Activated CD8-positive, alpha-beta memory T cell treated with anti-CD3 and anti-CD28 coated beads, Interleukin-2, amount 10 ng/mL, durations not matched to agents 7 days and 5 days (primary cell): Measurements from ENCODE around the gene PRB2. TPM values are rescaled to one million over a fixed set of nuclear protein-coding genes. Genes with fewer than 3 reads are reported as not detected.
"Not testable (repeated sequence)": the region's sequence is repeated elsewhere in the genome, so short reads cannot be mapped to it uniquely, and the experiment has no call there.

Experiments
- ATAC-seq: fragments of 150-1000 bp; cut with Tn5 transposase; one replicate; pipeline ENCODE4 v1.10.0; 2021; ENCODE audit warnings: moderate library complexity
- CTCF ChIA-PET: fragments of 350-600 bp; sonication (Branson Sonifier 250); formaldehyde crosslinking; loops from one replicate; lab custom pipeline; 2021; ENCODE audit warnings: antibody characterized with exemption; lab: Charles Lee
- DNase-seq: peaks from one replicate; pipeline ENCODE4 v3.0.0-alpha.2; 2020
- H3K27ac Mint-ChIP-seq: one replicate; pipeline ENCODE4 v1.8.0; 2021; ENCODE audit warnings: mild to moderate bottlenecking, mixed read lengths
- H3K27me3 Mint-ChIP-seq: one replicate; pipeline ENCODE4 v1.8.0; 2021; ENCODE audit warnings: mixed read lengths
- H3K36me3 Mint-ChIP-seq: one replicate; pipeline ENCODE4 v1.8.0; 2021; ENCODE audit warnings: mild to moderate bottlenecking, mixed read lengths
- H3K4me1 Mint-ChIP-seq: one replicate; pipeline ENCODE4 v1.8.0; 2021; ENCODE audit warnings: mixed read lengths
- H3K4me3 Mint-ChIP-seq: one replicate; pipeline ENCODE4 v1.8.0; 2021; ENCODE audit warnings: mild to moderate bottlenecking, moderate library complexity, mixed read lengths
- H3K9me3 Mint-ChIP-seq: one replicate; pipeline ENCODE4 v1.8.0; 2022; ENCODE audit warnings: low read depth, mixed read lengths
- total RNA-seq, 2 experiments: library from RNA; stranded (reverse); gene quantifications; one replicate each; pipeline ENCODE4 v1.2.3, GENCODE V29; 2021

The PRB2 gene
- total RNA-seq: not detected

DNA sequence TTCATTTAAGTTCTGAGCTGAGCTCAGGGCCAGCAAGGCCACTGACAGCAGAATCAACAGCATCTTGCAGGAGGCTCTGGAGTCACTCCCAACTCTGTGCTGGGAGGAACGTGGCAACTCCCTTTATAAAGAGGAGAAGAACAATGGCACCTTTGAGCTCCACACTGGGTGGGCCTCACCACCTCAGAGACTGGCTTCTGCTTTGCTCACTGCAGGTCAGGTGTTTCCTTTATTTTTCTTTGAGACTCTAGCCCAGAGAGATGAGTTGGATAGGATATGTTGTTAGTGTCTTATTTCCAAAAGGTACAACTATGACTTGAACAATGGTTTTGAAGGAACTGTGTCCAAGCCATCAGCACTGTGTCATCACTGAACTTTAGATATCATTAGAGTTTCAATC is at the start of gene PRB2:
TSS of gene PRB2 (minus strand) at position 101 of the 400 bp plus-strand sequence. CDS start at position 63, 38 bp downstream.
- CTCF ChIA-PET, H3K36me3 Mint-ChIP-seq, ATAC-seq, H3K4me1 Mint-ChIP-seq, DNase-seq, H3K9me3 Mint-ChIP-seq, H3K4me3 Mint-ChIP-seq, H3K27ac Mint-ChIP-seq: not testable (repeated sequence)
- H3K27me3 Mint-ChIP-seq: peaks cover 19% of the 10 kb centered on the region

- Mint-ChIP-seq H3K9me3 (no peaks in the 10 kb centered on the region), H3K4me1 (no peaks in the 10 kb centered on the region), H3K27ac (no peak overlapping the region), H3K4me3 (no peak overlapping the region), H3K36me3 (no peaks in the 10 kb centered on the region), H3K27me3 (no peaks in the 10 kb centered on the region)
- no peak for DNase-seq
- ATAC-seq: no peak
- CTCF ChIA-PET: no interaction called here
These were observed 42.6 kb upstream of the PRB2 start for GRCh38 chr12:11437966-11438365.

GRCh38 chr12:11433664-11434063 is 38.3 kb upstream of the PRB2 start:
- H3K27ac Mint-ChIP-seq: no peak overlapping the region
- ATAC-seq (no peak), DNase-seq (no peak)
- peaks cover 7% of the 10 kb centered on the region for H3K27me3 Mint-ChIP-seq
- no peaks in the 10 kb centered on the region for H3K9me3 Mint-ChIP-seq
- no peaks in the 10 kb centered on the region for H3K4me1 Mint-ChIP-seq
- CTCF ChIA-PET: interaction anchor here (0.7 kb wide), 1 partner anchor 678 kb away, joined by 4 read pairs; no protein-coding TSS in a partner anchor
- H3K4me3 Mint-ChIP-seq: no peak overlapping the region
- H3K36me3 Mint-ChIP-seq: no peaks in the 10 kb centered on the region

DNA sequence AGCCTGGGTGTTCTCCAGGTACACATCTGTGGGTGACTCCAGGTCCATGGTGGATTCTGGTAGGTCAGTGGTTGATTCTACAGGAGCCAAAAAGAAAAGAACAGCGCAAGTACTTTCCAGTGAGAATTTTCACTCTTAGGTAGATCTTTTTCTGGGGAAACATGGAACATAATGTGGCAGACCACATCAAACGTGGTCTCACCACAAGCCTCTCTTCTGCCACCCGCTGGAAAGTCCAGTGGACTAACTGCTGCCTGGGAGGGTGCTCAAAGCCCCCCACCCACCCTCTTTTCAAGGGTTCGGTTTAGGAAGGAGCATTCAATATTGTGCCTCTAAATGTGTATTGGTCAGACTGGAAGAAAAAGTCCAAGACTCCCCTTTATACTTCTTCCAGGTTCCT is 36.1 kb upstream of the PRB2 start:
- H3K4me1 Mint-ChIP-seq: no peaks in the 10 kb centered on the region
- DNase-seq (no peak), ATAC-seq (no peak)
- peaks cover 10% of the 10 kb centered on the region for H3K27me3 Mint-ChIP-seq
- CTCF ChIA-PET: no interaction called here
- no peak overlapping the region for H3K27ac Mint-ChIP-seq
- H3K36me3 Mint-ChIP-seq: no peaks in the 10 kb centered on the region
- H3K9me3 Mint-ChIP-seq: no peaks in the 10 kb centered on the region
- H3K4me3 Mint-ChIP-seq: no peak overlapping the region

- CTCF ChIA-PET: interaction anchor here (0.6 kb wide), 1 partner anchor 1137 kb away, joined by 3 read pairs; no protein-coding TSS in a partner anchor
- no peak overlapping the region for H3K4me3 Mint-ChIP-seq
- H3K9me3 Mint-ChIP-seq: no peaks in the 10 kb centered on the region
- H3K4me1 Mint-ChIP-seq: no peaks in the 10 kb centered on the region
- ATAC-seq: no peak
- no peak overlapping the region for H3K27ac Mint-ChIP-seq
- H3K36me3 Mint-ChIP-seq: no peaks in the 10 kb centered on the region
- no peak for DNase-seq
- peaks cover 10% of the 10 kb centered on the region for H3K27me3 Mint-ChIP-seq
These were observed 32.0 kb upstream of the PRB2 start for GRCh38 chr12:11427341-11427740.

DNA sequence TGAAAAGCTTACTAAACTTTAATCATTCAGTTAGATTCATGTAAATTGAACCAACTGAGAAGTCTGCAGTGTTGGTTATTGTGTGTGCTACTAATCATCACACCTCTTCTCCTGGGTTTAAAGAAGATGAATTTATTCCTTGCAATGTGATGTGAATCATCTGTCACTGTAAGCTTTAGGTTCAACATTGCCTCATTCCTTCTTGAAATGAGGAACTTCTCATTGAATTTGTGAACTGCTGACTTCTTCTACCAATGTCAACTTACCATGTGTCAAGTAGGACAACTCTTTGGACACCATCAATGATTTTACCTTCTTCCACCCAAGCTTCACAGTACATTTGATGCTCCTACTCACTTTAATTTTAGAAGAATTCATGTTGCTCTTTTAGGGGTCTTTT is 17.4 kb upstream of the PRB2 start:
- no peak overlapping the region for H3K27ac Mint-ChIP-seq
- no peaks in the 10 kb centered on the region for H3K36me3 Mint-ChIP-seq
- CTCF ChIA-PET: no interaction called here
- H3K9me3 Mint-ChIP-seq: peaks cover 2% of the 10 kb centered on the region
- DNase-seq: no peak
- H3K4me3 Mint-ChIP-seq: no peak overlapping the region
- peaks cover 3% of the 10 kb centered on the region for H3K27me3 Mint-ChIP-seq
- no peak for ATAC-seq
- H3K4me1 Mint-ChIP-seq: no peaks in the 10 kb centered on the region

DNA sequence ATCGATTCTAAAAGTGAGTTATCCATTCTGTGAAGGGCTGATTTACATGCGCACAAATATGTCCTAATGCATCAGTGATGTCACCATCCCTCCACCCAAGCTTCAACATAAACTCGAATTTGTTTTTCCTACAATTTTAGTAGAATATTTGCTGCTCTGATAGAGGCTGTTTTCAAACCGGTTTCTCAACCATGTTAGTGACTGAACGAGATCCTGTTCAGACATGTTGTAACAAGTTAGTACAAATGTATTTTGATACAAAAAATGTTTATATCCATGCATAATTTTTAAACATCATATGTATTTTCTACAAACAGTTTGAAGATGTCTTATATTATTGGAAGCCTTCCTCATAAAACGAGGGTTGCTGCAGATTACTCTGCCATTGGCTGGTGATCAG is 12.7 kb upstream of the PRB2 start:
- Mint-ChIP-seq H3K4me1 (no peaks in the 10 kb centered on the region), H3K27ac (no peak overlapping the region), H3K27me3 (peaks cover 3% of the 10 kb centered on the region), H3K36me3 (no peaks in the 10 kb centered on the region), H3K9me3 (no peaks in the 10 kb centered on the region), H3K4me3 (no peak overlapping the region)
- CTCF ChIA-PET: no interaction called here
- ATAC-seq (no peak), DNase-seq (no peak)

DNA sequence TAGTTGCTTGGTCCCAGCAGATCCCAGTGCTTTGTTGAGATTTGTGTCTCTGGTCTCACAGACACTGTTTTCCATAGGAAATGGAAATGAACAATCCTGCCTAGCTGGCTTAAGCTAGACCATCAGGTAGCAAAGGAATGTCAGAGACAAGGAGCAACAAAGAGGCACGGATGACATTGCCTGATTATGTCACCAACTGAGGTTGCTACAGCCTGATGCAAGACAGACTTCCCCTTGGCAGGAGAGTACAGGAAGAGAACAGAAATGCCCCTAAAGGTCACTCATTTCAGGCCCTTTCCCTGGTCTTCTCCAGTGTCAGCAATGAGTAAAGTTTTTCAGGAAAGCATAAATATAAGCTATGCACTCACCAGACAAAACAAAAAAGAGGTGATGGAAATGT is 2.0 kb upstream of the PRB2 start:
- Mint-ChIP-seq H3K36me3 (no peaks in the 10 kb centered on the region), H3K4me1 (no peaks in the 10 kb centered on the region), H3K9me3 (no peaks in the 10 kb centered on the region), H3K27ac (no peak overlapping the region), H3K27me3 (peaks cover 21% of the 10 kb centered on the region), H3K4me3 (no peak overlapping the region)
- DNase-seq (no peak), ATAC-seq (no peak)
- CTCF ChIA-PET: no interaction called here

DNA sequence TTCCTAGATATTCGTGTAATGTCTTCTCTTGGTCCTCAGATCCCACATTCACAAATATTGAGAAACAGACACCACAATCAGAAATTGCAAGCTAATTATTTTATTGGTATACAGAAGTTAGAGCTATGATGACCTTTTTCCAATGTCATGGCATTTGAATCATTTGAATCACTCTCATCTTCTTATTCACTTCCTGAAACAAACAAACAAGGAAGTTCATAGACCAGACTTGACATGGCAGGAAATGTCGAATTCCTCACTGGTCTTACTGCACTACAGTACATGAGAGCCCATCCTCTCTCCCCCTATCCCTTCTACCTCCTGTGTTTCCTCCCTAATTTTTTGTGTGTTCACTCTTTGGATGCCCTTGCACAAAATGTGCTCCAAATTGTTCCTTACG is 3.9 kb downstream of the PRB2 start:
- H3K36me3 Mint-ChIP-seq, CTCF ChIA-PET, H3K9me3 Mint-ChIP-seq, ATAC-seq, H3K4me1 Mint-ChIP-seq, DNase-seq, H3K27ac Mint-ChIP-seq, H3K4me3 Mint-ChIP-seq: not testable (repeated sequence)
- H3K27me3 Mint-ChIP-seq: peaks cover 18% of the 10 kb centered on the region

DNA sequence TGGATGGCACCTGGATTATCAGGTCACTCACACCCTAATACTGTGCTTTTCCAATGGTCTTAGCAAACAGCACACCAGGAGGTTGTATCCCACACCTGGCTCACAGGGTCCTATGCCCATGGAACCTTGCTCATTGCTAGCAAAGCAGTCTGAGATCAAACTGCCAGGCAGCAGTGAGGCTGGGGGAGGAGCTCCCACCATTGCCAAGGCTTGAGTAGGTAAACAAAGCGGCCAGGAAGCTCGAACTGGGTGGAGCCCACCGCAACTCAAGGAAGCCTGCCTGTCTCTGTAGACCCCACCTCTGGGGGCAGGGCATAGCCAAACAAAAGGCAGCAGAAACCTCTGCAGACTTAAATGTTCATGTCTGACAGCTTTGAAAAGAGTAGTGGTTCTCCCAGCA is 17.9 kb downstream of the PRB2 start:
- DNase-seq, H3K27ac Mint-ChIP-seq, H3K4me3 Mint-ChIP-seq, H3K9me3 Mint-ChIP-seq, H3K36me3 Mint-ChIP-seq, H3K4me1 Mint-ChIP-seq, H3K27me3 Mint-ChIP-seq, ATAC-seq, CTCF ChIA-PET: not testable (repeated sequence)

- no peak for ATAC-seq
- no peak for DNase-seq
- Mint-ChIP-seq H3K4me3 (no peak overlapping the region), H3K9me3 (no peaks in the 10 kb centered on the region), H3K36me3 (no peaks in the 10 kb centered on the region), H3K27ac (no peak overlapping the region), H3K27me3 (no peaks in the 10 kb centered on the region), H3K4me1 (no peaks in the 10 kb centered on the region)
- CTCF ChIA-PET: no interaction called here
These were observed 34.2 kb downstream of the PRB2 start for GRCh38 chr12:11361151-11361550.

GRCh38 chr12:11360205-11360883 is 35.0 kb downstream of the PRB2 start:
- H3K4me1 Mint-ChIP-seq, H3K27ac Mint-ChIP-seq, H3K9me3 Mint-ChIP-seq, ATAC-seq, CTCF ChIA-PET, DNase-seq, H3K36me3 Mint-ChIP-seq, H3K4me3 Mint-ChIP-seq, H3K27me3 Mint-ChIP-seq: not testable (repeated sequence)

GRCh38 chr12:11351736-11352135 is 43.6 kb downstream of the PRB2 start:
- H3K4me1 Mint-ChIP-seq, ATAC-seq, H3K4me3 Mint-ChIP-seq, H3K9me3 Mint-ChIP-seq, H3K36me3 Mint-ChIP-seq, H3K27ac Mint-ChIP-seq, DNase-seq, CTCF ChIA-PET: not testable (repeated sequence)
- H3K27me3 Mint-ChIP-seq: peaks cover 14% of the 10 kb centered on the region

GRCh38 chr12:11348439-11348838 is 46.9 kb downstream of the PRB2 start:
- no peaks in the 10 kb centered on the region for H3K27me3 Mint-ChIP-seq
- no peak for ATAC-seq
- no peak overlapping the region for H3K4me3 Mint-ChIP-seq
- no peak overlapping the region for H3K27ac Mint-ChIP-seq
- H3K4me1 Mint-ChIP-seq: no peaks in the 10 kb centered on the region
- no peak for DNase-seq
- no peaks in the 10 kb centered on the region for H3K9me3 Mint-ChIP-seq
- CTCF ChIA-PET: no interaction called here
- no peaks in the 10 kb centered on the region for H3K36me3 Mint-ChIP-seq
